Prostate gland (tissue), 2 donors: Measurements from ENCODE around the gene CNOT6L.

Experiments
- CTCF ChIP-seq, 4 experiments: fragments of 200-600 bp in 2 of 4; fragments of 450-650 bp in 2 of 4; sonication (generic) in 2 of 4; IDR thresholded peaks; 1 replicate in 3 of 4; 2 replicates in 1 of 4; pipeline ENCODE4 v1.5.1; 2016 to 2019; ENCODE audit warnings: antibody characterized with exemption in 4 of 4, mild to moderate bottlenecking in 2 of 4, moderate library complexity in 2 of 4
- POLR2A ChIP-seq: fragments of 450-650 bp; IDR thresholded peaks from one replicate; pipeline ENCODE4 v1.6.1; 2016; ENCODE audit warnings: antibody characterized with exemption, mild to moderate bottlenecking

- TF ChIP-seq CTCF (IDR thresholded peaks at IDR 0.05) (no peak), POLR2A (no peak)
Measured at GRCh38 chr4:77856152-77856551, 37.0 kb upstream of the CNOT6L start.
